NCI-H146 treated with DMSO at 0.1 percent for 48 hours (cell line): ENCODE data around the gene APRT.
"Not testable (repeated sequence)": the region's sequence is repeated elsewhere in the genome, so short reads cannot be mapped to it uniquely, and the experiment has no call there.

Experiments
- DNase-seq: peaks from one replicate; lab custom pipeline; 2025; ENCODE audit not compliant: unreplicated experiment; lab: John Stamatoyannopoulos, UW

APRT gene

GRCh38 chr16:88823646-88824045, 11.9 kb upstream of the APRT start:
- not testable (repeated sequence) for DNase-seq

GRCh38 chr16:88822281-88823040, 10.7 kb upstream of the APRT start:
- no peak for DNase-seq

GRCh38 chr16:88821168-88821850, 9.6 kb upstream of the APRT start:
- DNase-seq = no peak

- no peak for DNase-seq
Measured at GRCh38 chr16:88820385-88821025, 8.8 kb upstream of the APRT start.

GRCh38 chr16:88819126-88819525, 7.4 kb upstream of the APRT start:
- no peak for DNase-seq

- DNase-seq = no peak
Measured at GRCh38 chr16:88818575-88818874, 6.8 kb upstream of the APRT start.

- DNase-seq = no peak
Measured at GRCh38 chr16:88817785-88818574, 6.3 kb upstream of the APRT start.

- no peak for DNase-seq
Measured at GRCh38 chr16:88816736-88817535, 5.2 kb upstream of the APRT start.

- no peak for DNase-seq
Measured at GRCh38 chr16:88815901-88816589, 4.3 kb upstream of the APRT start.

GRCh38 chr16:88815227-88815626, 3.5 kb upstream of the APRT start:
- DNase-seq = no peak

- no peak for DNase-seq
Measured at GRCh38 chr16:88814144-88814502, 2.4 kb upstream of the APRT start.

- DNase-seq = no peak
Measured at GRCh38 chr16:88813269-88814143, 1.8 kb upstream of the APRT start.

- no peak for DNase-seq
Measured at GRCh38 chr16:88812513-88813268, 963 bp upstream of the APRT start.

GRCh38 chr16:88810912-88811768, 588 bp downstream of the APRT start:
- peak; percentile 43 for DNase-seq

GRCh38 chr16:88810166-88810911, 1.4 kb downstream of the APRT start:
- DNase-seq = no peak

GRCh38 chr16:88809676-88810165, 2.0 kb downstream of the APRT start:
- no peak for DNase-seq
